Mononuclear cell (primary cell): ENCODE measurements around the gene MAP3K5. TPM values are rescaled to one million over a fixed set of nuclear protein-coding genes. Genes with fewer than 3 reads are reported as not detected.
"Not testable (repeated sequence)": the region's sequence is repeated elsewhere in the genome, so short reads cannot be mapped to it uniquely, and the experiment has no call there.

Experiments used
- H3K27me3 ChIP-seq: 2 replicates; pipeline ENCODE4 v1.6.0; 2011; ENCODE audit warnings: low read length, control low read depth; ENCODE audit not compliant: insufficient read depth
- H3K4me1 ChIP-seq: 2 replicates; pipeline ENCODE4 v1.5.1; 2011; ENCODE audit warnings: mild to moderate bottlenecking, low read length, control low read depth; ENCODE audit not compliant: insufficient read depth
- H3K4me3 ChIP-seq: 2 replicates; pipeline ENCODE4 v1.5.1; 2011; ENCODE audit warnings: mild to moderate bottlenecking, low read length, moderate library complexity
- H3K9me3 ChIP-seq: 2 replicates; pipeline ENCODE4 v1.5.1; 2011; ENCODE audit warnings: low read depth, mild to moderate bottlenecking, control low read depth, low read length
- total RNA-seq: library from RNA; depleted of rRNA; stranded (reverse); fragments of >200 nt; gene quantifications from one replicate; pipeline ENCODE4 v1.2.3, GENCODE V29; 2012

The MAP3K5 gene
- total RNA-seq, 1 donor, result 27.8 TPM

- H3K4me3 ChIP-seq, H3K27me3 ChIP-seq, H3K9me3 ChIP-seq: not testable (repeated sequence)
- H3K4me1 ChIP-seq, result peaks cover 25% of the 10 kb centered on the region
Measured at GRCh38 chr6:136590846-136591245, 201.4 kb downstream of the MAP3K5 start.

- Histone ChIP-seq H3K4me1 (no peaks in the 10 kb centered on the region), H3K9me3 (no peaks in the 10 kb centered on the region), H3K4me3 (no peak overlapping the region), H3K27me3 (no peaks in the 10 kb centered on the region)
Measured at GRCh38 chr6:136587527-136587926, 204.8 kb downstream of the MAP3K5 start.

- H3K4me1 ChIP-seq, result no peaks in the 10 kb centered on the region
- no peak overlapping the region for H3K4me3 ChIP-seq
- no peaks in the 10 kb centered on the region for H3K27me3 ChIP-seq
- H3K9me3 ChIP-seq, result no peaks in the 10 kb centered on the region
Measured at GRCh38 chr6:136586295-136586694, 206.0 kb downstream of the MAP3K5 start.

- not testable (repeated sequence) for H3K4me1 ChIP-seq, H3K4me3 ChIP-seq, H3K27me3 ChIP-seq, H3K9me3 ChIP-seq
Measured at GRCh38 chr6:136585523-136585922, 206.8 kb downstream of the MAP3K5 start.

GRCh38 chr6:136584290-136584689 lies 208.0 kb downstream of the MAP3K5 start:
- not testable (repeated sequence) for H3K27me3 ChIP-seq, H3K4me3 ChIP-seq, H3K4me1 ChIP-seq

GRCh38 chr6:136582711-136583471 lies 209.4 kb downstream of the MAP3K5 start:
- H3K4me3 ChIP-seq, result no peak overlapping the region
- no peaks in the 10 kb centered on the region for H3K9me3 ChIP-seq
- no peaks in the 10 kb centered on the region for H3K4me1 ChIP-seq
- no peaks in the 10 kb centered on the region for H3K27me3 ChIP-seq

More at GRCh38 chr6:136584290-136584689, 208.0 kb downstream of the MAP3K5 start:
- H3K9me3 ChIP-seq, result not testable (repeated sequence)

GRCh38 chr6:136579800-136580199 lies 212.5 kb downstream of the MAP3K5 start:
- Histone ChIP-seq H3K27me3 (no peaks in the 10 kb centered on the region), H3K4me3 (no peak overlapping the region), H3K4me1 (no peaks in the 10 kb centered on the region), H3K9me3 (no peaks in the 10 kb centered on the region)

- Histone ChIP-seq H3K4me3 (no peak overlapping the region), H3K27me3 (no peaks in the 10 kb centered on the region), H3K9me3 (peaks cover under 1% of the 10 kb centered on the region), H3K4me1 (no peaks in the 10 kb centered on the region)
Measured at GRCh38 chr6:136576821-136577220, 215.5 kb downstream of the MAP3K5 start.

GRCh38 chr6:136571496-136571895 lies 220.8 kb downstream of the MAP3K5 start:
- H3K4me1 ChIP-seq, result no peaks in the 10 kb centered on the region
- H3K27me3 ChIP-seq, result no peaks in the 10 kb centered on the region
- H3K9me3 ChIP-seq, result peaks cover 10% of the 10 kb centered on the region
- no peak overlapping the region for H3K4me3 ChIP-seq

GRCh38 chr6:136571065-136571464 lies 221.2 kb downstream of the MAP3K5 start:
- H3K4me3 ChIP-seq, result no peak overlapping the region
- no peaks in the 10 kb centered on the region for H3K27me3 ChIP-seq
- peaks cover 4% of the 10 kb centered on the region for H3K4me1 ChIP-seq
- peaks cover 10% of the 10 kb centered on the region for H3K9me3 ChIP-seq

GRCh38 chr6:136568129-136568528 lies 224.1 kb downstream of the MAP3K5 start:
- peaks cover 9% of the 10 kb centered on the region for H3K4me1 ChIP-seq
- no peaks in the 10 kb centered on the region for H3K27me3 ChIP-seq
- no peak overlapping the region for H3K4me3 ChIP-seq
- peaks cover 10% of the 10 kb centered on the region for H3K9me3 ChIP-seq

- peaks cover 10% of the 10 kb centered on the region for H3K9me3 ChIP-seq
- H3K27me3 ChIP-seq, result no peaks in the 10 kb centered on the region
- H3K4me1 ChIP-seq, result peaks cover 9% of the 10 kb centered on the region
- H3K4me3 ChIP-seq, result no peak overlapping the region
Measured at GRCh38 chr6:136567688-136568087, 224.6 kb downstream of the MAP3K5 start.

- no peaks in the 10 kb centered on the region for H3K27me3 ChIP-seq
- H3K9me3 ChIP-seq, result peaks cover 10% of the 10 kb centered on the region
- no peak overlapping the region for H3K4me3 ChIP-seq
Measured at GRCh38 chr6:136566851-136567250, 225.4 kb downstream of the MAP3K5 start.

GRCh38 chr6:136566007-136566487 lies 226.2 kb downstream of the MAP3K5 start:
- Histone ChIP-seq H3K4me1 (peaks cover 9% of the 10 kb centered on the region), H3K9me3 (peaks cover 2% of the 10 kb centered on the region), H3K4me3 (no peak overlapping the region), H3K27me3 (no peaks in the 10 kb centered on the region)

More at GRCh38 chr6:136566851-136567250, 225.4 kb downstream of the MAP3K5 start:
- H3K4me1 ChIP-seq, result peaks cover 9% of the 10 kb centered on the region

- H3K4me1 ChIP-seq, result peaks cover 9% of the 10 kb centered on the region
- no peaks in the 10 kb centered on the region for H3K9me3 ChIP-seq
Measured at GRCh38 chr6:136564180-136564579, 228.1 kb downstream of the MAP3K5 start.

More at GRCh38 chr6:136564180-136564579, 228.1 kb downstream of the MAP3K5 start:
- H3K27me3 ChIP-seq, result no peaks in the 10 kb centered on the region
- H3K4me3 ChIP-seq, result no peak overlapping the region
